ENCODE measurements around the gene CNR2.

- TF ChIP-seq, protein P1, sequence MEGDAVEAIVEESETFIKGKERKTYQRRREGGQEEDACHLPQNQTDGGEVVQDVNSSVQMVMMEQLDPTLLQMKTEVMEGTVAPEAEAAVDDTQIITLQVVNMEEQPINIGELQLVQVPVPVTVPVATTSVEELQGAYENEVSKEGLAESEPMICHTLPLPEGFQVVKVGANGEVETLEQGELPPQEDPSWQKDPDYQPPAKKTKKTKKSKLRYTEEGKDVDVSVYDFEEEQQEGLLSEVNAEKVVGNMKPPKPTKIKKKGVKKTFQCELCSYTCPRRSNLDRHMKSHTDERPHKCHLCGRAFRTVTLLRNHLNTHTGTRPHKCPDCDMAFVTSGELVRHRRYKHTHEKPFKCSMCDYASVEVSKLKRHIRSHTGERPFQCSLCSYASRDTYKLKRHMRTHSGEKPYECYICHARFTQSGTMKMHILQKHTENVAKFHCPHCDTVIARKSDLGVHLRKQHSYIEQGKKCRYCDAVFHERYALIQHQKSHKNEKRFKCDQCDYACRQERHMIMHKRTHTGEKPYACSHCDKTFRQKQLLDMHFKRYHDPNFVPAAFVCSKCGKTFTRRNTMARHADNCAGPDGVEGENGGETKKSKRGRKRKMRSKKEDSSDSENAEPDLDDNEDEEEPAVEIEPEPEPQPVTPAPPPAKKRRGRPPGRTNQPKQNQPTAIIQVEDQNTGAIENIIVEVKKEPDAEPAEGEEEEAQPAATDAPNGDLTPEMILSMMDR (IDR thresholded peaks at IDR 0.05) = no peak
- TF ChIP-seq POLR2A (IDR thresholded peaks at IDR 0.05) = no peak
These were observed 27.9 kb downstream of the CNR2 start for GRCh38 chr1:23885222-23885621.
